Ovary (tissue), 9 donors: ENCODE data around the gene RFC2. TPM values are rescaled to one million over a fixed set of nuclear protein-coding genes. Genes with fewer than 3 reads are reported as not detected.

ENCODE experiments used
- DNase-seq, 5 donors: peaks; one replicate each; pipeline ENCODE4 v3.0.0-alpha.2; 2019 to 2020
- H3K27ac ChIP-seq, 2 donors: fragments of 200-600 bp; one replicate each; pipeline versions ENCODE4 v1.5.1 to v1.8.0; 2019 to 2022
- H3K27me3 ChIP-seq: fragments of 200-600 bp; one replicate; pipeline ENCODE4 v1.8.0; 2022
- H3K36me3 ChIP-seq: fragments of 200-600 bp; sonication (generic); one replicate; pipeline ENCODE4 v1.5.1; 2019
- H3K4me1 ChIP-seq: one replicate; pipeline ENCODE4 v1.8.1; 2013; ENCODE audit warnings: mild to moderate bottlenecking, moderate library complexity; ENCODE audit not compliant: insufficient read depth
- H3K4me3 ChIP-seq: fragments of 200-600 bp; sonication (generic); one replicate; pipeline ENCODE4 v1.5.1; 2017
- H3K9me3 ChIP-seq, 2 donors: fragments of 200-600 bp in 1 of 2; sonication (generic) in 1 of 2; one replicate each; pipeline versions ENCODE4 v1.5.1 to v1.8.1; 2013 to 2019; ENCODE audit warnings: mild to moderate bottlenecking in 1 of 2, moderate library complexity in 1 of 2
- CTCF ChIP-seq, 3 donors: fragments of 450-650 bp in 2 of 3; fragments of 200-600 bp in 1 of 3; IDR thresholded peaks; one replicate each; pipeline versions ENCODE4 v1.5.1 to v1.8.0; 2016 to 2022; ENCODE audit warnings: antibody characterized with exemption in 3 of 3, mild to moderate bottlenecking in 1 of 3
- EP300 ChIP-seq: sonication (generic); formaldehyde crosslinking; IDR thresholded peaks from one replicate; pipeline ENCODE4 v1.6.1; 2017; ENCODE audit warnings: antibody characterized with exemption
- POLR2A ChIP-seq: fragments of 450-650 bp; IDR thresholded peaks from one replicate; pipeline ENCODE4 v1.6.1; 2017; ENCODE audit warnings: antibody characterized with exemption, mild to moderate bottlenecking, moderate library complexity
- WGBS, 3 donors: extraction: QIAGEN DNeasy Blood & Tissue Kit in 1 of 3; methylation state at CpG; one replicate each; pipeline versions ENCODE4 v1.1.5 to v1.1.7; 2013 to 2017; 5-methylcytosine and 5-hydroxymethylcytosine counted together
- intact Hi-C, 4 donors: fragments of 100-400 bp; cut with DNase I; formaldehyde crosslinking; loops; one replicate each; pipeline versions ENCODE4 v1.11.0 to v1.15.1; 2022 to 2023
- polyA plus RNA-seq, 2 donors: library from polyadenylated mRNA; stranded (reverse); fragments of 200-250 nt in 1 of 2; fragments of 350-450 nt in 1 of 2; fragmentation: Illumina TruSeq in 1 of 2; extraction: RNeasy Lipid Tissue Mini Kit (QIAGEN cat#74804) in 1 of 2; gene quantifications; one replicate each; pipeline ENCODE4 v1.2.3, GENCODE V29; 2013 to 2014
- total RNA-seq, 7 donors: library from RNA; depleted of rRNA in 2 of 7; stranded (reverse); fragments of >200 nt in 2 of 7; fragmentation: NEBNext Ultra II Directional in 3 of 7; extraction: Animal tissue kit (Norgen Biotek cat#: 25700) in 3 of 7; gene quantifications; one replicate each; pipeline versions ENCODE4 v1.1.0 to v1.2.4, GENCODE V29; 2016 to 2023
- donor health status: DM: no; HTN: no; CAD: no; lungs with moderate emphysema.
- donor health status: DM: no; HTN: no; CAD: no.
- donor health status: Bipolar disorder and iron deficiency.
- donor health status: DM: yes; HTN: yes; CAD: no.
- donor health status: DM: no; HTN: no; CAD: no.
- donor health status: DM: yes; HTN: yes; CAD: no.

The RFC2 gene
- total and polyA plus RNA-seq, 9 donors, result 6.4 to 23.7 (median 16.6) TPM

- intact Hi-C loops, result no loop called here
- H3K9me3 ChIP-seq, result no peaks in the 10 kb centered on the region
- 94 to 99% (median 98%) methylated on average over 4 of the region's 4 CpGs for WGBS, 3 donors
- no peaks in the 10 kb centered on the region for H3K27me3 ChIP-seq
- peaks cover 11% of the 10 kb centered on the region for H3K4me1 ChIP-seq
- H3K36me3 ChIP-seq, result no peaks in the 10 kb centered on the region
- TF ChIP-seq CTCF (IDR thresholded peaks at IDR 0.05), result no peak
- TF ChIP-seq EP300, result no peak
- TF ChIP-seq POLR2A, result no peak
- H3K4me3 ChIP-seq, result no peak overlapping the region
- no peak overlapping the region for H3K27ac ChIP-seq
- DNase-seq, result no peak
Measured at GRCh38 chr7:74277636-74278035, 23.4 kb upstream of the RFC2 start.

- Histone ChIP-seq H3K27ac (no peak overlapping the region), H3K4me1 (peaks cover 13% of the 10 kb centered on the region), H3K27me3 (no peaks in the 10 kb centered on the region), H3K9me3 (no peaks in the 10 kb centered on the region), H3K36me3 (no peaks in the 10 kb centered on the region), H3K4me3 (no peak overlapping the region)
- WGBS, 3 donors, result 72 to 78% (median 76%) methylated on average over 6 of the region's 6 CpGs
- no peak for TF ChIP-seq POLR2A
- TF ChIP-seq CTCF (IDR thresholded peaks at IDR 0.05), result no peak
- TF ChIP-seq EP300, result no peak
- DNase-seq, result no peak
- intact Hi-C loops, result no loop called here
Measured at GRCh38 chr7:74275401-74275881, 21.2 kb upstream of the RFC2 start.

GRCh38 chr7:74272305-74273038, 18.3 kb upstream of the RFC2 start:
- intact Hi-C loops, result no loop called here
- TF ChIP-seq EP300 (no peak), CTCF (IDR thresholded peaks at IDR 0.05) (no peak), POLR2A (no peak)
- peaks cover 3% of the 10 kb centered on the region for H3K4me1 ChIP-seq
- H3K9me3 ChIP-seq, result no peaks in the 10 kb centered on the region
- WGBS, 3 donors, result 9 to 14% (median 13%) methylated on average over 10 of the region's 10 CpGs
- H3K4me3 ChIP-seq, result no peak overlapping the region
- DNase-seq, result peak; percentile 62 to 76 (median 70)
- no peaks in the 10 kb centered on the region for H3K27me3 ChIP-seq
- H3K36me3 ChIP-seq, result no peaks in the 10 kb centered on the region
- peak overlapping the region; percentile 80 to 92 for H3K27ac ChIP-seq

- Histone ChIP-seq H3K27ac (peak overlapping the region; percentile 80 to 92), H3K36me3 (no peaks in the 10 kb centered on the region), H3K27me3 (no peaks in the 10 kb centered on the region), H3K4me1 (peaks cover 3% of the 10 kb centered on the region), H3K4me3 (no peak overlapping the region), H3K9me3 (no peaks in the 10 kb centered on the region)
- 54 to 58% (median 58%) methylated on average over 6 of the region's 6 CpGs for WGBS, 3 donors
- TF ChIP-seq POLR2A (no peak), EP300 (no peak), CTCF (IDR thresholded peaks at IDR 0.05) (no peak)
- DNase-seq, result no peak
- intact Hi-C loops, result no loop called here
Measured at GRCh38 chr7:74271742-74272141, 17.5 kb upstream of the RFC2 start.
